Measurements from ENCODE around the gene ARHGAP26.

ARHGAP26 gene

GRCh38 chr5:142833517-142834449 lies 63.6 kb downstream of the ARHGAP26 start:
- DNase-seq: no peak

- no peak for DNase-seq
Measured at GRCh38 chr5:142834504-142834903, 64.3 kb downstream of the ARHGAP26 start.

- no peak for DNase-seq
Measured at GRCh38 chr5:142835540-142835939, 65.4 kb downstream of the ARHGAP26 start.

- no peak for DNase-seq
Measured at GRCh38 chr5:142836048-142836447, 65.9 kb downstream of the ARHGAP26 start.

GRCh38 chr5:142837081-142837725 lies 67.0 kb downstream of the ARHGAP26 start:
- no peak for DNase-seq

DNA sequence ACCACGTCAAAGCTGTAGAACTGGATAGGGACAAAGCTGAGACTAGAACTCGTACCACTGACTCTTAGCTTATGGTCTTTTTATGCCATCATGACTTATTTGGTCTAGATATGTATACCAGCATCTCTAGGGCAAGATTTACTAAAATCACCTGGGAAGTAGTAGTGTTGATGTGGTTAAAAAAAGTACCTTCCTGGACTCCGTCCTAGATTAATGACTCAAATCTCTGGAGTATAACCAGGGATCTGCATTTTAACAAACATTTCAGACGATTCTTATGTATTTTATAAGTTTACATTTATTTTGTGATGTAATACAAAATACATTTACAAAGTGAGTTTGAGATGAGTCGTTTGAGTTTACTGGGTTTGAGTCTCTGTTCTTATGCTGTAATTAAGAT lies 68.7 kb downstream of the ARHGAP26 start:
- no peak for DNase-seq

GRCh38 chr5:142839711-142840346 lies 69.7 kb downstream of the ARHGAP26 start:
- DNase-seq: no peak

DNA sequence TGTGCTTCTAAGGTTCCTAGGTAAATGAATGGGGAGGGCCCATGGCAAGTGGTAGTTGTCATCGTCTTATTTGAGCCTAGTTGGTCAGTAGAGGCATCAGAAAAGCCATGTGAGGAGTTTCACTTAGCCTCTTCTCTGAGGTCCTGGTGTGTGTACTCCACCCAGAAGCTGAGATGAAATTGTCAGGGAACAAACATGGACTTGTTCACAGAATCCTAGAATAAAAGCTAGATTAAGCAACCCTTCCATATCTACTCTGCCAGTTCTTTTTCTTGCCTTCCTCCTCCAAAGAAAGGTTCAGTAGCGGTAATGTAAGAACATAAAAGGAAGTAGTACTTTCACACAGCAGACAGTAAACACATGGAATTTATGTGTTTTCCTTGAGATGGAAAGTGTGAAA lies 70.4 kb downstream of the ARHGAP26 start:
- no peak for DNase-seq

- no peak for DNase-seq
Measured at GRCh38 chr5:142841511-142842265, 71.5 kb downstream of the ARHGAP26 start.

DNA sequence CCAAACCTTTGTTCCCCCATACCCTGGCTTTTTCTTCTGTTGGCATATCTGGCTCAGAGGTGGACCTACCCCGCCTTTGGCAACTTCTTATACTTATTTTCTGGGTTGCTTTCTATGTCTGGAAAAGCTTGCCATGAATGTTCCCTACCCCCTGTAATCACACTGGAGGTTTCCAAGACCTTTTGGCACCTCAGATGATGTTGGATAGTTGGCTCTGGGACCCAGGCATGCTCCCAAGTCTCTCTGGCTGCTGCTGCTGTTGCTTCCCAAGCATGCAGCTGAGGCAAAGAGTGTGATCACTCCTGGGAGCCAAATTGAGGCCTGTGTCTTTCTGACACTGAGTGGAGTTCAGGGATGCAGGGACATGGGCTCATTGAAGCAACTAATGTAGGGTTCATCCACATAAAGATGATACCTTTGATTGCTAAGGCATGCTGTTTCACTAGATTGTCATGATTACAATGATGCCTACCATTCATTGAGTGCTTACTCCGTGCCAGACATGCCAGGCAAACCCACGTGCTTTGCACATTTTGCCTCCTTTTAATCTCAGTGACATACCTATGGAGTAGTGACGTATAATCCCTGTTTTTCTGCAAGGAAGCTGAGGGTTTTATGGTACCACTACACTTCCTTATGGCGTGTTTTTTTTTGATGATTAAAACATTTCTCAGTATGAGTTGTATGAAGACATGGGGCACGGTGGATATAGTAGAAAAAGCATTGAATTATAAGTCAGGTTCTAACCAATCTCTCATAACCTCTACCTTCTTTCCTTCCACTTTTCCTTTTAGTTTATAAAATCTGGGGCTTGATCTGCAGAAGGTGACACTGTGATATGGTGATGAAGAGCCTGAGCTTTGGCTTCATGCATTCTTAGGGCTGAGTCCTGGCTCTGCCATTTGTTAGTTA lies 73.1 kb downstream of the ARHGAP26 start:
- DNase-seq: no peak

- DNase-seq: no peak
Measured at GRCh38 chr5:142844866-142845265, 74.7 kb downstream of the ARHGAP26 start.

DNA sequence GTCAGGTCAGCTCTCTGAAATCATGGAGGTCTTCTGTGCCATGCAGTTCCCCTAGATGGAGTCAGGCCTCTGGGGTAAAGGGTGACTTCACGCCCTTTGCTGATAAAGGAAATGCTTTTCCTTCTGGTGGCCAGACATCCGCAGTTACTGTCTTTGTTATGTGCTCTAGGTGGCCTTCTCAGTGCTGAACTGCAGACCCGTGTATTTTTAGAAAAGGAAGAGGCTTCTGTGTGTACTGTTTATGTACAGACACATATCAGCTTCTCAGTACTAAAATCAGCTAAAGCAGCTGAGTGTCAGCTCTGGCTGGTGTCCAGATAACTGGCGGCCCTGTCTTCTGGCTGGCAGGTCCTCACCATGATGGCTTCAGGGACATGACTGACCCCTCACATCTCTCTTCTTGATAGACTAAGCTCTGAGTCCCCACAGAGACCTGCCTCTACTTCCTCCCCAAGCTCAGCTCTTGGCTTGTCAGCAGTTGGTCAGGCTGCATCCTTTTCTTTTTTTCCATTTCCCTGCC lies 75.3 kb downstream of the ARHGAP26 start:
- DNase-seq: no peak

- DNase-seq: no peak
Measured at GRCh38 chr5:142845954-142846398, 75.8 kb downstream of the ARHGAP26 start.

DNA sequence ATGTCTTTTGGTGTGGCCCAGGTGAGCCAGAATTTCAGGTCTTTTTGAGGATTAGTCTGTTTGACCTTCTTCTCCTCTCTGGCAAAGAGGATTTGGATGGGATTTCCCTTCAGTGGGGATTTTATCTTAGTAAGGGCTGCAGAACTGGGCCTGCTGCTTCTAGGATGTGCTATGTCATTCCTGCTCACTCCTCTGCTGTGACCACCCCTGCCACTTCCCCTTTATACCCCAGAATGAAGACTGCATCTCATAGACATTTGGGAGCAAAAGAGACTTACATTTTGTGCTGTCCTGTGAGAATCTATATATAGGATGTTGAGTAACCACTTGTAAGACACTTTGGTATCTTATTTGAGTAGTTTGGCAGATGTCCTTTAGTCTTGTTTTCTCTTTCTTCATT lies 76.2 kb downstream of the ARHGAP26 start:
- DNase-seq: no peak

DNA sequence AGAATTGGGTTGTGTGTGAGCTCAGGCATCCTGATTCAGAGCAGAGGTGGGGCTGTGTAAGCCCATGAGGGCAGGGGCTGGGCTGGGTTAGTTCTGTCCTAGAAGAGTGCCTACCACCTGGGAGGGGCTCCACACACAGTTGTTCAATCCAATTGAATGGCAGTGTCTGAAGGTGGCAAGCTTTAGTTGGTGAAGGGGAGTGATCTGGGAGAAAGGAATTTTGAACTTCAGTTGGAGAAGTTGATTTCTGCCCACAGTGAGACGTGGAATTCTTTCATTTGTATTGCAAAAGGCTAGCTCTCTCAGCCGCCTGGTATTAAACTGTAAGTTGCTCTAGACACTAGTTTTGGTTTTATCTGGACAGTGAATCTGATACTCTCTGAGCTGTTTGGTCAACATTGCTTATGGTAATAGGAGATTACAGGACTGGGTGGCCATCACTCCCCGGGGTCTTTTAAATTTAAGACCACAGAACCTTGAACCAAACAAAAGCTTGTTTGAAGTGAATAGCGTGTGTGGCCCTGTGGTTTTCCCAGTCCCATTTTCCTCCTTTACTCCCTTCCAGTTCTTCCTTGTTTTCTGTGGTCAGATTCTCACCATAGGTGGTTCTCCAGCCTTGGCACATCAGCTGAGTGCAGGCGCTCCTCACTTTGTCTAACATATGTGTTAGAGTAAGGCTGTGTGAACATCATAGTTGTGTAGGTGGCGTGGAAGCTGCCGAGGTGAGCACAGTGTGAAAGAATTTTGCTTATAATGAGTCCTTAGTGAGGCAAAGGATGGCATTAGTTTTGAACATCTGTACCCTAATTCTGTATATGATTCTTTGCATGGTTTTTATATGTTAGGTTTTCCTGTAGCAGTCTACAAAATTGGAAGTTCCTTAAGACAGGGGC lies 78.0 kb downstream of the ARHGAP26 start:
- no peak for DNase-seq

GRCh38 chr5:142849466-142849865 lies 79.3 kb downstream of the ARHGAP26 start:
- no peak for DNase-seq

DNA sequence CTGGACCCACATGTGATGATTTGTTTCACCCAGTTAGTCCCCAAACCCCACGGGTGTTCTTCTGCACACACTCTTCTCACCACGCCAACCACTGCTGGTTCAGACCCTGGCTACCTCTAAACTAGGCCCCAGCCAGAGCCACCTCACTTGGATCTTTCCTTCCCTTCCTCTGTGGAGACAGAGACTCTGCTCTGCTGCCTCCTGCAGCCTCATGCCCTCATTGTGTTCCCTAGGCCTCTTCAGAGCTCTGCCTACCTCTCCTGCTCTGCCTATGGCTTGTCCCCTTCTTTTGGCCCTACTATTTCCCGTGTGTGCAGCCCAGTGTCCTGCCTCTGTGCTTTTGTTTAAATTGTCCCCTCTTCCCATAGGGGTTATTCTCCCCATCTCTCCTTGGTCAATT lies 79.7 kb downstream of the ARHGAP26 start:
- DNase-seq: no peak

DNA sequence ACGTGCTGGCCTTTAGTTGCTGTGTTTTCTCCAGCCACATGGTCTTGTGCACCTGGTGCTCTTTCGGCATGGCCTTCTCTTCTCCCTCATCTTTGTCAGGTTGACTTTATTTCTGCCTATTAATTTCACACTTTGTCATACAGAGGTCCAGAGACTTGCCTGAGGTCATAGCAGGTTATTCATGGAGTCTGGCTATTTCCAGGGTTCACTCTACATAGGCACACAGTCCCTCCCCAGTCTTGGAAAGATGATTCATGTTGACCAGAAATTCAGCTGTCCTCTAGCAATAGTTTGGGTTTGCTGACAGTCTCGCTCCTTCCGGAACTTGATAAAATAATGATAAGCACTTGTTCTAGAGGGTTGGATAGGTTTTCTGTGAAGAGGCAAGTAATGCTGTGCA lies 81.6 kb downstream of the ARHGAP26 start:
- DNase-seq: no peak

DNA sequence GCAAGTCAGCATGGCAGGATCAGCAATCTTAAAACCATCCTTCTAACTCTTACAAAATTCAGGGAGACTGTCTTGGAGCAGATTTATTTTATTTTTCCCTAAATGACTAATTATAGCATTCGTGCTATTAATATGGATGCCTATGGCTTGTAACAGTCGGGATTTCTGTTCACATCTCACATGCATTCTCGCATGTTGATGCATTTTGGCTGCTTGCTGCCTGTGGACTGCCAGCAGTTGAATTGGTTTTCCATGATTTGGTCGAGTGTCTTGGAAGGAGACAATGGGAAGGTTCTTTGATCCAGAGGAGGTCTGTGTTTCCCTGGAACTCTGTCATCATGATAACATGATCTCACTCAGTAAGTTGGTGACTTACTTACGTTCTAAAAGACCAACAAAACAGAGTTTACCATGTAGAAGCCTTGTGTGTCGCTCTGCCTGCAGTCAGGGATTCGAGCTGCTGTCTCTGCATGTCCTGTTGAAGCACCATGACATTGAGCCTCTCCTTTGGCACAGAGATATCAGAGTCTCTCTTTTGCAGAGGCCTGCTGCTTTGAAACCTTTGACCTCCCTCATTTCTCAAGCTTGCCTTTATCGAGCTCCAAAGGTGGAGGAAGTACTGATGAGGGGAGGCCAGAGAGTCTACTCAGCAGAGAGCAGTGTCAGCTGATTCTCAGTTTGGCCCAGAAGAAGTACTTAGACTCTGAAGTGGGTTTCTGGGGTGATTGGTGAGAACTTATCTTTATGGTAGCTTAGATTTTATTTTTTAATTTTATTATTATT lies 82.4 kb downstream of the ARHGAP26 start:
- DNase-seq: no peak

- no peak for DNase-seq
Measured at GRCh38 chr5:142853682-142854081, 83.5 kb downstream of the ARHGAP26 start.
